Colonic mucosa (tissue), 4 donors: Measurements from ENCODE around the gene THADA. TPM values are rescaled to one million over a fixed set of nuclear protein-coding genes. Genes with fewer than 3 reads are reported as not detected.

Experiments used
- DNase-seq: peaks from one replicate; pipeline ENCODE4 v3.0.0-alpha.2; 2020
- H3K27ac ChIP-seq: fragments of 200-600 bp; one replicate; pipeline ENCODE4 v1.8.0; 2021
- H3K27me3 ChIP-seq: fragments of 200-600 bp; one replicate; pipeline ENCODE4 v1.8.0; 2021
- H3K36me3 ChIP-seq: fragments of 200-600 bp; one replicate; pipeline ENCODE4 v1.8.0; 2021
- H3K4me1 ChIP-seq: fragments of 200-600 bp; one replicate; pipeline ENCODE4 v1.8.0; 2021; ENCODE audit warnings: mild to moderate bottlenecking
- H3K4me3 ChIP-seq: fragments of 200-600 bp; one replicate; pipeline ENCODE4 v1.8.0; 2021
- H3K9ac ChIP-seq, 2 donors: one replicate each; pipeline ENCODE4 v1.7.0; 2013; ENCODE audit warnings: control low read depth in 2 of 2, low read depth in 2 of 2, low read length in 2 of 2
- H3K9me3 ChIP-seq: fragments of 200-600 bp; one replicate; pipeline ENCODE4 v1.8.0; 2021
- CTCF ChIP-seq: fragments of 200-600 bp; IDR thresholded peaks from one replicate; pipeline ENCODE4 v1.8.0; 2022; ENCODE audit warnings: antibody characterized with exemption, mild to moderate bottlenecking
- intact Hi-C: fragments of 100-400 bp; cut with DNase I; formaldehyde crosslinking; loops from one replicate; pipeline ENCODE4 v1.14.1; 2022
- total RNA-seq, 2 donors: library from RNA; stranded (reverse); fragmentation: NEBNext Ultra II Directional in 1 of 2; extraction: Animal tissue kit (Norgen Biotek cat#: 25700) in 1 of 2; gene quantifications; one replicate each; pipeline ENCODE4 v1.2.1, GENCODE V29; 2021
- donor health status: healthy.
- donor health status: DM: no; HTN: no; CAD: no.
- donor health status: DM: no; HTN: no; CAD: no.

The THADA gene
- total RNA-seq, 2 donors from 2014 or later: 14.6 to 31.4 TPM

- intact Hi-C loops: no loop called here
- DNase-seq: peak; percentile 4
- Histone ChIP-seq H3K4me1 (no peaks in the 10 kb centered on the region), H3K9me3 (no peaks in the 10 kb centered on the region), H3K27me3 (no peaks in the 10 kb centered on the region), H3K36me3 (no peaks in the 10 kb centered on the region), H3K27ac (peak overlapping the region; percentile 36), H3K9ac (no peak overlapping the region), H3K4me3 (no peak overlapping the region)
- TF ChIP-seq CTCF: no peak
Measured at GRCh38 chr2:43333101-43333655, 262.7 kb downstream of the THADA start.

- Histone ChIP-seq H3K27ac (peak overlapping the region; percentile 36), H3K4me3 (no peak overlapping the region), H3K9me3 (no peaks in the 10 kb centered on the region), H3K4me1 (no peaks in the 10 kb centered on the region), H3K9ac (no peak overlapping the region), H3K27me3 (no peaks in the 10 kb centered on the region), H3K36me3 (no peaks in the 10 kb centered on the region)
- TF ChIP-seq CTCF: no peak
- peak; percentile 9 for DNase-seq
- intact Hi-C loops: no loop called here
Measured at GRCh38 chr2:43332653-43333052, 263.2 kb downstream of the THADA start.

- peak; percentile 21 for DNase-seq
- Histone ChIP-seq H3K9me3 (no peaks in the 10 kb centered on the region), H3K4me3 (no peak overlapping the region), H3K27me3 (no peaks in the 10 kb centered on the region), H3K36me3 (no peaks in the 10 kb centered on the region), H3K9ac (no peak overlapping the region), H3K27ac (no peak overlapping the region), H3K4me1 (no peaks in the 10 kb centered on the region)
- intact Hi-C loops: no loop called here
- TF ChIP-seq CTCF: no peak
Measured at GRCh38 chr2:43331422-43331821, 264.4 kb downstream of the THADA start.

GRCh38 chr2:43329637-43330036 lies 266.2 kb downstream of the THADA start:
- Histone ChIP-seq H3K27me3 (no peaks in the 10 kb centered on the region), H3K27ac (no peak overlapping the region), H3K4me1 (no peaks in the 10 kb centered on the region), H3K4me3 (no peak overlapping the region), H3K9ac (no peak overlapping the region), H3K9me3 (no peaks in the 10 kb centered on the region), H3K36me3 (no peaks in the 10 kb centered on the region)
- TF ChIP-seq CTCF: no peak
- intact Hi-C loops: no loop called here
- DNase-seq: no peak

- intact Hi-C loops: no loop called here
- no peak overlapping the region for H3K9ac ChIP-seq
- no peak overlapping the region for H3K4me3 ChIP-seq
- no peak for DNase-seq
- no peak for TF ChIP-seq CTCF
- H3K9me3 ChIP-seq: no peaks in the 10 kb centered on the region
- H3K27me3 ChIP-seq: no peaks in the 10 kb centered on the region
- H3K36me3 ChIP-seq: no peaks in the 10 kb centered on the region
- no peaks in the 10 kb centered on the region for H3K4me1 ChIP-seq
- no peak overlapping the region for H3K27ac ChIP-seq
Measured at GRCh38 chr2:43328832-43329231, 267.0 kb downstream of the THADA start.
